Astrocyte of the cerebellum (primary cell): Measurements from ENCODE around the gene SERPINB12.
A peak's percentile ranks its signal among the peaks of the same experiment; 100 is the strongest.

ENCODE experiments used
- DNase-seq: peaks from one replicate; pipeline ENCODE4 v3.0.0-alpha.2; 2011; ENCODE audit warnings: low read depth
- H3K4me3 ChIP-seq: 2 replicates; pipeline ENCODE4 v1.5.1; 2011; ENCODE audit warnings: mild to moderate bottlenecking, low read depth, low read length, moderate library complexity
- in situ Hi-C: cut with HindIII; loops from 2 replicates; pipeline ENCODE4 v1.10.0; 2017; ENCODE audit warnings: low sequenced_read_pairs
- TF ChIP-seq, protein P1 (sequence below): IDR thresholded peaks from 2 replicates; pipeline ENCODE4 v1.5.1; 2012; ENCODE audit warnings: low read length, low read depth, moderate library complexity, mild to moderate bottlenecking; ENCODE audit errors: missing control alignments

SERPINB12 gene

DNA sequence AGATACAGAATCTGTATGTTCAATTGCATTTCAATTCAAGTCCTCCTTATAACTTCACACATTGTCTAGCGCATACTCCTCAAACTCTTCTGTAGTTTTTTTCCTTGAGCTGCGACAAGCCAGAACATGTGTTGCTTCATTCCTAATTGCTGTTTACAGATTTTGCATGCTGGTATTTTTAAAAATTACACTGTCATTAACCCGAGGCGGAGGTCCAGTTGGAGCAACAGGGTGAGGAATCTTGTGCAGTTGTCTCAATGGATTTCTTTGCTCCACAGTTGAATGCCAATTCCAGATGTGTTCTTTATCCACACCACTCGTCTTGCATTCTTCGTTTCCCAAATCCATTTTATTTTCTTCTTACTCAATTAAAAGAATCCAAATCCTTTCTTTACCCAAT, 28.6 kb downstream of the SERPINB12 start:
- no peak overlapping the region for H3K4me3 ChIP-seq
- TF ChIP-seq, protein P1, sequence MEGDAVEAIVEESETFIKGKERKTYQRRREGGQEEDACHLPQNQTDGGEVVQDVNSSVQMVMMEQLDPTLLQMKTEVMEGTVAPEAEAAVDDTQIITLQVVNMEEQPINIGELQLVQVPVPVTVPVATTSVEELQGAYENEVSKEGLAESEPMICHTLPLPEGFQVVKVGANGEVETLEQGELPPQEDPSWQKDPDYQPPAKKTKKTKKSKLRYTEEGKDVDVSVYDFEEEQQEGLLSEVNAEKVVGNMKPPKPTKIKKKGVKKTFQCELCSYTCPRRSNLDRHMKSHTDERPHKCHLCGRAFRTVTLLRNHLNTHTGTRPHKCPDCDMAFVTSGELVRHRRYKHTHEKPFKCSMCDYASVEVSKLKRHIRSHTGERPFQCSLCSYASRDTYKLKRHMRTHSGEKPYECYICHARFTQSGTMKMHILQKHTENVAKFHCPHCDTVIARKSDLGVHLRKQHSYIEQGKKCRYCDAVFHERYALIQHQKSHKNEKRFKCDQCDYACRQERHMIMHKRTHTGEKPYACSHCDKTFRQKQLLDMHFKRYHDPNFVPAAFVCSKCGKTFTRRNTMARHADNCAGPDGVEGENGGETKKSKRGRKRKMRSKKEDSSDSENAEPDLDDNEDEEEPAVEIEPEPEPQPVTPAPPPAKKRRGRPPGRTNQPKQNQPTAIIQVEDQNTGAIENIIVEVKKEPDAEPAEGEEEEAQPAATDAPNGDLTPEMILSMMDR, result no peak
- in situ Hi-C loops, result no loop called here
- DNase-seq, result no peak

DNA sequence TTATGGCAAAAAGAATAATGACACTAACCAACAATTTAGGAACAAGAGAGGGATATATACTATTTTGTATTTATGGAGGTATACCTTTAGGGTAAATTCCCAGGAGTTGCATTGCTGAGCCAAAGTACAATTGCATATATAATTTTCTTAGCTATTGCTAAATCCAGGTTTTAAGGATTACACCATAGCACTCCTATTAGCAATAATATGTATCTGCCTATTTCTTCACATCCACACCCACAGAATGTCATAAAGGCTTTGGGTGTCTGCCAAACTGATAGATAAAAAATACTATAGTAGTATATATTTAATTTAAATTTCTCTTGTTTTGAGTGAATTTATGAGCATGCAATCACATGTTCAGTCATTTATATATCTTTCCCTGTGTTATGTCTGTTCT, 33.5 kb downstream of the SERPINB12 start:
- in situ Hi-C loops, result no loop called here

DNA sequence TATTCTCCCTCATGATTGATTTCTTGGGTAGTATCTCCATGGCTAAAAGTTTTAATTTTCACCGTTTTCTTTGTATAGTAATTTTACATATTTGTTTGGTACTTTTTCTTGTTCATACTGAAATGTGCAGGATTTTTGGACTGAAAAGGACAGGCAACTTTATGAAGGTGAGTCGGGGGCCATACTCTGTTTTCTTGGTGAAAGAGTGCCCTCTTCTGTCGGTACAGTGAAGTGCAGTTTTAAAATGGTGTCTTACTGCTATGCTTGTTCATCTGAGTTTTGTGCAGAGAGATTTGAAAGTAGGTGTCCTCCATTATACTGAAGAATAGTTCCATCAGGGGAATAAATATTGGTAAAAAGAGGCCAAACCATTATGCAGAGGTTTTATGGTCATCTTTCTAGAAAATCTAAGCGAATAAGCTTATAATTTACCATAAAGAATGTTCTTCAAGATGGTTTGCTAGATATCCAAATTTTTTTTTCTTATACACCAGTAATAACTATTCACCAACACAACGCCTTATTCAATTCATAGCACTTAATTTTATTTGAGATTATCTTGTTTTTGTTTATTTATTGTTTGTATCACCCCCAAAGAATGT, 36.3 kb downstream of the SERPINB12 start:
- in situ Hi-C loops, result no loop called here
- H3K4me3 ChIP-seq, result no peak overlapping the region
- TF ChIP-seq, protein P1, result peak; percentile 72
- DNase-seq, result peak; percentile 29

More for the DNA sequence above, 33.5 kb downstream of the SERPINB12 start:
- no peak for DNase-seq
- TF ChIP-seq, protein P1, result no peak
- no peak overlapping the region for H3K4me3 ChIP-seq

DNA sequence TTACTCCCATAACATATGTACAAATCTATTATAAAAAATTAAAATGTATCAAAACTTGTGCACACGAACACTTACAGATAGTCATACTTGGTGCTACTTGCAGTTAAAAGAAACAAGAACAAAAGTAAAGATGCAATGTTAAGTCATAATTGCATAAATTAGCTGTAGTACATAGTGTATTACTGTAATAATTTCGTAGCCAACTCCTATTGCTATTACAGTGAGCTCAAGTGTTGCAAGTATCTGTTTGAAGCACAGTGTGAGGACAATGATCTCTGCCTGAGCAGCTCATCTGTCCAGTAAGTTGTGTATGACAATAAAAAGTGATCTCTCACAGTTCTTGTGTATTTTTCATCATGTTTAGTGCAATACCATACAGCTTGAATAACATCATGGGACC, 37.4 kb downstream of the SERPINB12 start:
- no peak for DNase-seq
- no peak overlapping the region for H3K4me3 ChIP-seq
- in situ Hi-C loops, result no loop called here
- TF ChIP-seq, protein P1, result no peak

DNA sequence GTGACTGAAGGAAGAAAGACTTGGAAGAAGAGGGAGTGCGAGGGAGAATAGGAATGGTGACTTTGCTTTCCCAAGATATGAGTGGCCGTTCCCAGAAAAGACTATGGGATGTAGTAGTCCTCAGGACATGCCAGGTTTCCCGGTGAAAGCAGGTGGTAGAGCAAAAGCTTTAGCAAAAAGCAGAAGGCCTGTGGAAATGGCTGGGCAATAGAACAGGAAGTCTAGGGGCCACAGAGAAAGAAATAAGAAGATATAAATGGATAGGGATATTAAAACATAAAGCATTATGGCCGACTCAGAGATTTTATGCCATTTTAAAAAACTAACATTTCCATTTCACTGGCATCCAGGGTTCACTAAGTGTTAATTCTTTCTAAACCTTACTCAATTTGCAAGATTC, 43.8 kb downstream of the SERPINB12 start:
- H3K4me3 ChIP-seq, result no peak overlapping the region
- no peak for DNase-seq
- in situ Hi-C loops, result no loop called here
- TF ChIP-seq, protein P1, result no peak

DNA sequence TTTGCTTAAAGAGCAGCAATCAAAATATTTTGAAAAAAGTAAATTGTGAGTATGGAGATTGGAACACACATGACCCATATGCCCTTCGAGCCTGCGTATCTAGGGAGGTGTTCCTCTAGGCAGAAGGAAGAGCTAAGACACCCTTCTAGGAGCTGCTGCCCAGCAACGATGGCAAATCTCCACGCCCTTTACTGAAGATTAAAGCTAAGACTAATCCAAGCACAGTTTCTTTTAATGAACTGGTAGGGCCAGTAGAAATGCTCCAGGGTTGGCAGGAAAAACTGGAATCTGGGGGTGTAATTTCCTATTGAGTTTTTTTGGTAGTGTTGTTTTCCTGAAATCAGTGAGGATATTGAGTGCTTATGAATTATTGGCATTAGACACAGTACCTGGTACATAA, 44.3 kb downstream of the SERPINB12 start:
- H3K4me3 ChIP-seq, result no peak overlapping the region
- in situ Hi-C loops, result no loop called here
- no peak for DNase-seq
- TF ChIP-seq, protein P1, result no peak
